Chondrocyte (in vitro differentiated cells): ENCODE data around the gene ITPR2. TPM values are rescaled to one million over a fixed set of nuclear protein-coding genes. Genes with fewer than 3 reads are reported as not detected.

ENCODE experiments used
- DNase-seq: peaks from one replicate; pipeline ENCODE4 v3.0.0; 2021; ENCODE audit warnings: mixed read lengths, low spot score
- H3K27ac Mint-ChIP-seq: one replicate; pipeline ENCODE4 v1.8.0; 2021; ENCODE audit warnings: mild to moderate bottlenecking, moderate library complexity, mixed read lengths; ENCODE audit not compliant: unreplicated experiment
- H3K27me3 Mint-ChIP-seq: 2 replicates; pipeline ENCODE4 v1.8.0; 2021; ENCODE audit warnings: low read depth, mixed read lengths
- H3K36me3 Mint-ChIP-seq: 2 replicates; pipeline ENCODE4 v1.8.0; 2021; ENCODE audit warnings: low read depth, mixed read lengths
- H3K4me1 Mint-ChIP-seq: 2 replicates; pipeline ENCODE4 v1.8.0; 2021; ENCODE audit warnings: low read depth, mild to moderate bottlenecking, mixed read lengths
- H3K4me3 Mint-ChIP-seq: one replicate; pipeline ENCODE4 v1.8.0; 2021; ENCODE audit warnings: mild to moderate bottlenecking, moderate library complexity, mixed read lengths; ENCODE audit not compliant: unreplicated experiment
- H3K9me3 Mint-ChIP-seq: 2 replicates; pipeline ENCODE4 v1.8.0; 2021; ENCODE audit warnings: low read depth, mixed read lengths
- CTCF ChIP-seq: fragments of 200-600 bp; sonication (generic); IDR thresholded peaks from 2 replicates; pipeline ENCODE4 v1.5.0; 2021; ENCODE audit warnings: antibody characterized with exemption, mild to moderate bottlenecking, moderate library complexity
- total RNA-seq: library from RNA; stranded (reverse); gene quantifications from 3 replicates; pipeline ENCODE4 v1.2.1, GENCODE V29; 2021

Gene ITPR2
- total RNA-seq, 1 donor from 2014 or later, result 18.7 TPM

- Mint-ChIP-seq H3K27ac (no peak overlapping the region), H3K4me3 (no peak overlapping the region), H3K4me1 (no peaks in the 10 kb centered on the region), H3K36me3 (peaks cover 5% of the 10 kb centered on the region), H3K27me3 (no peaks in the 10 kb centered on the region), H3K9me3 (no peaks in the 10 kb centered on the region)
- DNase-seq, result no peak
- TF ChIP-seq CTCF, result no peak
Measured at GRCh38 chr12:26554332-26554731, 278.7 kb downstream of the ITPR2 start.

GRCh38 chr12:26551385-26551784 lies 281.6 kb downstream of the ITPR2 start:
- no peaks in the 10 kb centered on the region for H3K9me3 Mint-ChIP-seq
- H3K27me3 Mint-ChIP-seq, result no peaks in the 10 kb centered on the region
- no peak overlapping the region for H3K27ac Mint-ChIP-seq
- no peak for TF ChIP-seq CTCF
- H3K36me3 Mint-ChIP-seq, result peaks cover 9% of the 10 kb centered on the region
- DNase-seq, result no peak
- no peak overlapping the region for H3K4me3 Mint-ChIP-seq
- H3K4me1 Mint-ChIP-seq, result no peaks in the 10 kb centered on the region

GRCh38 chr12:26548227-26548626 lies 284.8 kb downstream of the ITPR2 start:
- H3K9me3 Mint-ChIP-seq, result peaks cover 10% of the 10 kb centered on the region
- no peaks in the 10 kb centered on the region for H3K27me3 Mint-ChIP-seq
- no peak overlapping the region for H3K4me3 Mint-ChIP-seq
- no peak for DNase-seq
- TF ChIP-seq CTCF, result no peak
- no peak overlapping the region for H3K27ac Mint-ChIP-seq
- H3K36me3 Mint-ChIP-seq, result peaks cover 14% of the 10 kb centered on the region
- H3K4me1 Mint-ChIP-seq, result no peaks in the 10 kb centered on the region

GRCh38 chr12:26546535-26547314 lies 286.3 kb downstream of the ITPR2 start:
- H3K36me3 Mint-ChIP-seq, result peaks cover 14% of the 10 kb centered on the region
- H3K27ac Mint-ChIP-seq, result no peak overlapping the region
- no peaks in the 10 kb centered on the region for H3K27me3 Mint-ChIP-seq
- TF ChIP-seq CTCF, result no peak
- no peaks in the 10 kb centered on the region for H3K4me1 Mint-ChIP-seq
- no peak for DNase-seq
- H3K4me3 Mint-ChIP-seq, result no peak overlapping the region
- peaks cover 10% of the 10 kb centered on the region for H3K9me3 Mint-ChIP-seq

- Mint-ChIP-seq H3K27me3 (no peaks in the 10 kb centered on the region), H3K36me3 (peaks cover 7% of the 10 kb centered on the region), H3K4me1 (no peaks in the 10 kb centered on the region), H3K4me3 (no peak overlapping the region), H3K9me3 (no peaks in the 10 kb centered on the region), H3K27ac (no peak overlapping the region)
- no peak for TF ChIP-seq CTCF
- DNase-seq, result no peak
Measured at GRCh38 chr12:26539131-26539530, 293.9 kb downstream of the ITPR2 start.
